GM12878 (cell line): ENCODE measurements around the gene EEFSEC.

Experiments used
- EP300 ChIP-seq, 2 experiments: fragments of 150-350 bp in 1 of 2; IDR thresholded peaks; 2 replicates each; pipeline ENCODE4 v1.6.1; 2011 to 2012; ENCODE audit warnings: low read depth in 2 of 2, low read length in 2 of 2, borderline replicate concordance in 1 of 2, improper control_type of control experiment in 1 of 2, inconsistent platforms in 1 of 2; ENCODE audit not compliant: control insufficient read depth in 1 of 2
- HDAC6 ChIP-seq: fragments of 200-600 bp; sonication (generic); IDR thresholded peaks from one replicate; pipeline ENCODE4 v1.8.0; 2017; ENCODE audit warnings: antibody characterized with exemption; ENCODE audit not compliant: unreplicated experiment
- TF ChIP-seq, protein P1 (sequence below): IDR thresholded peaks from 2 replicates; pipeline ENCODE4 v1.6.1; 2011; ENCODE audit warnings: low read depth, low read length, improper control_type of control experiment, borderline replicate concordance

- TF ChIP-seq, protein P1, sequence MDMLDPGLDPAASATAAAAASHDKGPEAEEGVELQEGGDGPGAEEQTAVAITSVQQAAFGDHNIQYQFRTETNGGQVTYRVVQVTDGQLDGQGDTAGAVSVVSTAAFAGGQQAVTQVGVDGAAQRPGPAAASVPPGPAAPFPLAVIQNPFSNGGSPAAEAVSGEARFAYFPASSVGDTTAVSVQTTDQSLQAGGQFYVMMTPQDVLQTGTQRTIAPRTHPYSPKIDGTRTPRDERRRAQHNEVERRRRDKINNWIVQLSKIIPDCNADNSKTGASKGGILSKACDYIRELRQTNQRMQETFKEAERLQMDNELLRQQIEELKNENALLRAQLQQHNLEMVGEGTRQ = no peak
- TF ChIP-seq EP300 (IDR thresholded peaks at IDR 0.05; ENCODE audit: borderline replicate concordance in 1 of 2, control insufficient read depth in 1 of 2, low read depth in 2 of 2, low read length in 2 of 2) = 0 out of 4 replicates have a peak, but pooled peaks of 1 of the 2 experiments have one; percentile 24
- TF ChIP-seq HDAC6 = no peak
Observed at GRCh38 chr3:128374746-128375445, 221.6 kb downstream of the EEFSEC start.
